Right lung (tissue), 5 donors: ENCODE data around the gene SRSF8. TPM values are rescaled to one million over a fixed set of nuclear protein-coding genes. Genes with fewer than 3 reads are reported as not detected.

ENCODE experiments used
- DNase-seq, 2 donors: peaks; one replicate each; pipeline ENCODE4 v3.0.0-alpha.2; 2013
- polyA plus RNA-seq, 5 donors: library from polyadenylated mRNA; unstranded; fragments of 120-200 nt; gene quantifications; one replicate each; pipeline versions ENCODE4 v1.2.1 to v1.2.3, GENCODE V29; 2013; ENCODE audit warnings: inconsistent platforms in 1 of 5, low replicate concordance in 1 of 5; ENCODE audit not compliant: insufficient read length in 5 of 5, insufficient read depth in 1 of 5

Gene SRSF8
- polyA plus RNA-seq, 5 donors, result 42.7 to 52.5 (median 45.2) TPM

GRCh38 chr11:95067039-95067840, 521 bp downstream of the SRSF8 start:
- peak; percentile 76 to 80 for DNase-seq

DNA sequence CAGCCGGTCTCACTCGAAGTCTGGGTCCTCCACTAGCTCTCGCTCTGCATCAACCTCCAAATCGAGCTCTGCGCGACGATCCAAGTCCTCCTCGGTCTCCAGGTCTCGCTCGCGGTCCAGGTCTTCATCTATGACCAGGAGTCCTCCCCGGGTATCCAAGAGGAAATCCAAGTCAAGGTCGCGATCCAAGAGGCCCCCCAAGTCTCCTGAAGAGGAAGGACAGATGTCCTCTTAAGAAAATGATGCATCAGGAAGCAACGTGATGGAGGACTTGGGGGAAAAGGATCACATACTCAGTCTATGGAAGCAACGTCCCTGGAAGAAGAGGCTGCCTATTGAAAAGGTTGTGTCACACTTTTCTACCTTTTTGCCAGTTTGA, 1.1 kb downstream of the SRSF8 start:
- DNase-seq, result no peak

- peak; percentile 56 to 65 for DNase-seq
These were observed 1.8 kb downstream of the SRSF8 start for GRCh38 chr11:95068549-95068948.

- DNase-seq, result no peak
These were observed 3.8 kb downstream of the SRSF8 start for GRCh38 chr11:95070471-95070870.

DNA sequence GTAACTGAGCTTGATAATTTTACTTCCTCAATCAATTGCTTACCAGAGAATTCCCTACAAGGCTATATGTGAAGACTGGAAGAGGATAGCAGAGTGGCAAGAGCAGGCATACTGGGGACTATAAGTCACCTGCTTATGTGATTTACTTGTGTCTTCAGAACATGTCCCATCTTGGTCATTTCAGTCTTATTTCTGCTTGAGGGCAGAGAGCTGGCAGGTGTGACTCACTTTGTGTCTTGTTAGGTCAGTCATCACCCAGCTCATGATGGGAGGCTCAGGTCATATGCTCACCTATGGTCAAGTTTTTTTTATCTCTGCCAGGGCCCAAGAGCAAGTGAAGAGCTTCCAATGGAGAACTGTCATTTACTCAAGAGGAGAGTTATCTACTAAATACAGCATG, 6.2 kb downstream of the SRSF8 start:
- DNase-seq, result no peak

DNA sequence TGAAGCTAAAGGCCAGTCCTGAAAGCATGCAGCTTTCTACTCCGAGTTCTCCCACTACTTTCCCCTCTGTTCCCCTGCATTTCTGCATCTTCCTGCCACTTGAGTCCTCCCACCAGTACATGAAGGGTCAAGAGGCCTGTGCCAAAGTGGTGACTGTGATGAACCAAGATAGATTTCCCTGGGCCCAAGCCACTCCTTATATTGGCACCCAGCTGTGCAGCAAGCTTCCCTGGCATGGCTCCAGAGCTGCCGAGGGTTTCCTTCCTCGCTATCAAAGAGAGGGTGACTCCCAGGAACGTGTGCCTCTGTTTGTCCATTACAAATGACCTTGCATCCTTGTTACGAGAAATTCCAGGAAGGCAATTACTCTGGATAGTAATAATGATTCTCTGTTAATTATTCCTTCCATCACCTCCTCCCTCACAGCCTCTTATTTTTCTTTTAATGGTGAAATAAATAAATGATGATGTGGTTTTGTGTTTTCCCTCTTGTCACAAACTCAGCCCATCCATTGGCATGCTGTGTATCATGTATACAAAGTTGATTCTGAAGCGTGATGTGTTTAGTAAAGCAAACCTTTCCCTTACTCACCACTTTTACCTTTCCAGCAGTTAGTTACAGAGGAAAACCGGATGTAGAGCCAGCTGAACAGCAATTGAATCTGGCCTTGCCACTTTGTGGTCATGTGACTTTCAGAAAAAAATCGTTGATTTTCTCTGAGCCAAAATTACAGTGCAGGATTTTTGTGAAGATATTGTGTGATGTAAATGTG, 8.3 kb downstream of the SRSF8 start:
- DNase-seq, result no peak

- DNase-seq, result peak in 1 of 2 donors; percentile 37
These were observed 9.7 kb downstream of the SRSF8 start for GRCh38 chr11:95076416-95076815.

GRCh38 chr11:95076981-95077380, 10.3 kb downstream of the SRSF8 start:
- no peak for DNase-seq

DNA sequence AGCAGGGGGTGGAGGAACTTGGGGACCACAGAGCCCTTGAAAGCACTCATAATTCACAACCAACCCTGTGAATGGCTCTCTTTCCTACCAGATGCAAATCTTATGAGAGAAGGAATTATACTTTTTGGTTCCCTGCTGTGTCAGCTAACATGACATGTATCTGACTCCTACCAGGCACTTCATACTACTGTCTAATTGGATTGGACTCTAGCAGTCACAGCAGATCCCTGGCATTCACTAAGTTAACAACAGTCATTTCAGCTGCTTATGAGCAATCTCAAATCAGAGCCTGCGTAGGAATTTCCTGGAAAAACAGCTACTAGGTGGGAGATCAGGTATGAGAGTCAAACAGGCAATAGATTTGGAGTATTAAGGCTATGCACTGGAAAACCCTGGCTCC, 11.8 kb downstream of the SRSF8 start:
- DNase-seq, result no peak

GRCh38 chr11:95081010-95081409, 14.3 kb downstream of the SRSF8 start:
- DNase-seq, result no peak

DNA sequence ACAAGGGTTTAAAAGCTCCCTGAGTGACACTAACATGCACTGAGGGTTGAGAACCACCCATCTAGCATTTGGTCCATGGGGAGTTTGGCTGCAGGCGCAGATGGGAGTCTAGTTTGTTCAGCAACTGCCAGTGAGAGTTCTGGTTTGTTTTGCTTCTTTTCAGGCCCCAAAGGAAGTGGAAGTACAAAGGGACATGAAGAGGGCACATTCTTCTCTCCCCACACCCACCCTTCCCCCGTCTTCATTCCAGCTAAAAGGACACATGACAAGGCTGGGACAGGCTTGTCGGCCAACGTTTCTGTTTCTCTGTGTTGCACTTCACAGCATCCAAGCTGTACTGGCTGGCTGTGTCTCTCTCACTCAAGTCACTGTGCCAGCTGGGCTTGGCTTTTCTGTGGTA, 14.7 kb downstream of the SRSF8 start:
- no peak for DNase-seq

DNA sequence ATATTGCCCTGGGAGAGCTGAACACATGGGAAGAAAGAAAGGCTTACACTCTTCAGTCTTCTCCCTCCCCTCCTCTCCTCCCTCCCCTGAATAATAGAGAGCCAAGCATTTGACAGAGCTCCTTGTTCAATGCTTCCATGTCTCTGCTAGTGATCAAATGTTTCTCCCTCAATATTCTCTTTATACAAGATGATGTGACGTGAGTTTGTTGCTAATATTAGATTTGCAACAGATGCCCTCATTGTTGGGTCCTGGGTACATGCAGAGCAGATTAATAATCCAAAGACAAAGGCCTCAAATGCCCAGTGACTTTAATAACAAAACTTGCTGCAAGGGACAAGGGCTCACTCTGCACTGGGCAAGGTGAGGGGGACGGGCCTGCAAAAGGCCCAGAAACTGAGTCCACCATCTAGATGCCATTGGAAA, 15.9 kb downstream of the SRSF8 start:
- no peak for DNase-seq

DNA sequence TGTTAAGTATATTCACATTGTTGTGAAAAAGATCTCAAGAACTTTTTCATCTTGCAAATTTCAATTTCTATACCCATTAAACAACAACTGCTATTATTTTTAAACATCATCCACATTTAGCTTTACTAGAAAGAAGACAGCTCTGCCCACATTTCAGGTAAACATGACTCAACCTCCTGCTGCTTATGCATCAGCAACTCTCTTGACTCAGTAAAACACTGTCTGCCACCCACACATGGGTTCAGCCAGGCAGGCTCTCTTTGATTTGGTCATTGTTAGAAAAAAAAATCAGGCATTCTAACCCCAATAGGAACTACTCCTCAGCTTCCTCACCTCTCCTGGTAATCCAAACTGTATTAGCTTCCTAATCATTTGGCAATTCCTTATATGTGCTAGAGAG, 17.8 kb downstream of the SRSF8 start:
- DNase-seq, result no peak

GRCh38 chr11:95085117-95085816, 18.5 kb downstream of the SRSF8 start:
- no peak for DNase-seq

GRCh38 chr11:95086151-95086550, 19.4 kb downstream of the SRSF8 start:
- DNase-seq, result no peak

DNA sequence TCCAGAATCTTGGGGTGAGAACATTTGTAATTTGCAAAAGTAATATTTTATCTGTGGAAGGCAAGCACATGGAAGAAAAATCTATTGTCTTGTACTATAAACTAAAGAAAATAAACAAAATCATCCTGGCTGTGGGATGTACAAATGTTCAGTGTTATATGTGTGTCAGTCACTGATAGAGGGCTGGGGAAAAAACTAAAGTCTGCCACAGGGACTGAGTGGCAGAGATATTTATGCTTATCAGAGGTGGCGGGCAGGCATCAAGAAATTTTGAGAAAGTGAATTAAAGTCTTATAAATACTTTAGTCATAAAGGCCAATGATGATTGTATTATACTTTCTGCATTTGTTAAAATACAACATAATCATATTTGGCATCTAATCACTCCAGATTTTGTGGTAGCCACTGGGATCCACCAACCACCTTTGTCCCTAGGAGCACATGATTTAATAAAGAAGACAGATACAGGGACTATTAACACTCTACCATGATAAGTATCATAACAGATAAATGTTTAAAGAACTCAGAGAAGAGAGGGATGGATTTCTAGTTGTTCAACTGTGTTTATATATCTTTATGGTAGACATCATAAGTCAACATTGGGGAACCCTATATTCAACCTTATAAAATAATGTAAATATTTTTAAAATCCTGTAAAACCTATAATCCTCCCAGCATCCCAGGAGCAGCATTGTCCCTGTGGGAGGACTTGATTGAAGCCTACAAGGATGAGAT, 20.3 kb downstream of the SRSF8 start:
- no peak for DNase-seq

- no peak for DNase-seq
These were observed 22.4 kb downstream of the SRSF8 start for GRCh38 chr11:95088946-95089619.

GRCh38 chr11:95089620-95090542, 23.2 kb downstream of the SRSF8 start, which contains the start of gene ENDOD1:
ENDOD1 (plus strand) TSS chr11:95089846; CDS start chr11:95089928, 82 bp downstream.
- peak; percentile 81 to 82 for DNase-seq

DNA sequence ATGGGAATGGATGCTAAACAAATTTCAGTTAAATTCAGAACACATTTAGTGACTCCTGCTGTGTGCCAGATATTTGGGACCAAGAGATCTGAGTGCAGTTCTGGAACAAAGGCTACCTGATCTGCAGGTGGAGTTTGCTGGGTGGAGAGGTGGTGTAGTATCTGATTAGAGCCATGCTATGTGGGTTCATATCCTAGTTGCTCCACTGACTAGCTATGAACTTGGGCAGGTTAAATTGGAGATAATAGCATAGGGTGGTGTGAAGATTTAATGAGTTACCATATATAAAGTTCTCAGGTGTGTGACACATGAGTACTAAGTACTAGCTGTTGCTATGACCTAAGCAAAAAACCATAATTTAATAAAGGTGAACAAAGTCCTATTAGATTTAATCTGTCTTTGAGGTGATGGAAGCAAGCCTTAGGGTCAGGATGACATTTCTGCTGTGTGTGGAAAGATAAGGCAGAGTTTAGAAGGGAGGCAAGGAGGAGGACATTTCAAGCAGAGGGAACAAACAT, 25.0 kb downstream of the SRSF8 start:
- no peak for DNase-seq
